Subcutaneous adipose tissue (tissue), 4 donors: ENCODE data around the gene EPHB4. TPM values are rescaled to one million over a fixed set of nuclear protein-coding genes. Genes with fewer than 3 reads are reported as not detected.

Experiments used
- small RNA-seq: library from RNA; depleted of rRNA; stranded (forward); fragments of <200 nt; gene quantifications from one replicate; pipeline ENCODE3, GENCODE V24; 2016
- total RNA-seq, 4 donors: library from RNA; depleted of rRNA; stranded (reverse); fragments of >200 nt; gene quantifications; one replicate each; pipeline ENCODE4 v1.1.0, GENCODE V29; 2016
- TF ChIP-seq, protein P1 (sequence below): fragments of 450-650 bp; IDR thresholded peaks from one replicate; pipeline ENCODE4 v1.5.1; 2016; ENCODE audit warnings: low read depth, mild to moderate bottlenecking, control low read depth, antibody characterized with exemption, moderate library complexity

Gene EPHB4
- total RNA-seq, 4 donors from 2014 or later: 9.5 to 53.7 (median 14.7) TPM

DNA sequence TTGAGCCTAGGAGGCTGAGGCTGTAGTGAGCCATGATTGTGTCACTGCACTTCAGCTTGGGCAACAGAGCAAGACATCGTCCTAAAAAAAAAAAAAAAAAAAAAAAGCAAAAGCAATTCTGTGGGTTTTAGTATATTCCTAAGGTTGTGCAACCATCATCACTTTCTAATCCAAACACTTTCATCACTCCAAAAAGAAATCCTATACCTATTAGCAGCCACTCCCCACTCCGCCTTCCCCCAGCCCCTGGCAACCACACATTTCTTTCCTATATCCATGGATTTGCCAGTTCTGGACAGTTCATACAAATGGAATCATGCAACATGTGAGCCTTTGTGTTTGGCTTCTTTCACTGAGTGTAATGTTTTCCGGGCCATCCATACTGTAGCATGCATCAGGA is 73.6 kb downstream of the EPHB4 start:
- TF ChIP-seq, protein P1, sequence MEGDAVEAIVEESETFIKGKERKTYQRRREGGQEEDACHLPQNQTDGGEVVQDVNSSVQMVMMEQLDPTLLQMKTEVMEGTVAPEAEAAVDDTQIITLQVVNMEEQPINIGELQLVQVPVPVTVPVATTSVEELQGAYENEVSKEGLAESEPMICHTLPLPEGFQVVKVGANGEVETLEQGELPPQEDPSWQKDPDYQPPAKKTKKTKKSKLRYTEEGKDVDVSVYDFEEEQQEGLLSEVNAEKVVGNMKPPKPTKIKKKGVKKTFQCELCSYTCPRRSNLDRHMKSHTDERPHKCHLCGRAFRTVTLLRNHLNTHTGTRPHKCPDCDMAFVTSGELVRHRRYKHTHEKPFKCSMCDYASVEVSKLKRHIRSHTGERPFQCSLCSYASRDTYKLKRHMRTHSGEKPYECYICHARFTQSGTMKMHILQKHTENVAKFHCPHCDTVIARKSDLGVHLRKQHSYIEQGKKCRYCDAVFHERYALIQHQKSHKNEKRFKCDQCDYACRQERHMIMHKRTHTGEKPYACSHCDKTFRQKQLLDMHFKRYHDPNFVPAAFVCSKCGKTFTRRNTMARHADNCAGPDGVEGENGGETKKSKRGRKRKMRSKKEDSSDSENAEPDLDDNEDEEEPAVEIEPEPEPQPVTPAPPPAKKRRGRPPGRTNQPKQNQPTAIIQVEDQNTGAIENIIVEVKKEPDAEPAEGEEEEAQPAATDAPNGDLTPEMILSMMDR: no peak

DNA sequence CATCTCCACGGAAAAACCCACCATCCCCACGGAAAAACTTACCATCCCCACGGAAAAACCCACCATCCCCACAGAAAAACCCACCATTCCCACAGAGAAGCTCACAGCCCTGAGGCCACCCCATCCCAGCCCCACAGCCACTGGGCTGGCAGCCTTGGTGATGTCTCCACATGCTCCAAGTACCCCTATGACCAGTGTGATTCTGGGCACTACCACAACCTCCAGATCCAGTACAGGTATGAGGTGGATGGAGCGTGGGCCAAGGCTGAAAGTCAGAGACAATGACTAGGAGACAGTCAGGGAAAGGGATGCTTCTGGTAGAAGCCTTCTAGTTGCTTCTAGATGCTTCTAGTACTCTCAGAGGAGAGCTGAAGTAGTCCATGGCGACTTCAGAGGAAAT is 74.3 kb downstream of the EPHB4 start:
- TF ChIP-seq, protein P1: no peak

Small RNA genes lying within 50 kb of the gene (small RNA-seq; reads per million reads assigned to genes)
- gene RN7SL750P: not detected

Other genes with a start within 250 kb of the EPHB4 start
- 10 to 100 TPM; 28.0 to 73.6 (median 51.3) TPM for gene LRCH4, start 241.4 kb downstream of the EPHB4 start, total RNA-seq
- under 1 TPM in 2 of 4 donors, not detected in 2; 0.34 to 0.44 TPM for gene FBXO24, start 241.2 kb downstream of the EPHB4 start, total RNA-seq
- 10 to 100 TPM; 10.3 to 58.6 (median 27.8) TPM for gene PCOLCE, start 225.2 kb downstream of the EPHB4 start, total RNA-seq
- gene MOSPD3, start 215.0 kb downstream of the EPHB4 start, total RNA-seq: 10 to 100 TPM in 2 of 4 donors, 1 to 10 TPM in 2; 4.8 to 15.3 (median 11.7) TPM
- under 1 TPM in 3 of 4 donors, not detected in 1; 0.49 to 0.94 (median 0.88) TPM for gene TFR2, start 186.0 kb downstream of the EPHB4 start, total RNA-seq
- not detected for gene ACTL6B, start 171.1 kb downstream of the EPHB4 start, total RNA-seq
- 100 to 1,000 TPM; 148 to 232 (median 186) TPM for gene GNB2, start 153.8 kb downstream of the EPHB4 start, total RNA-seq
- 10 to 100 TPM in 3 of 4 donors, 1 to 10 TPM in 1; 9.0 to 44.3 (median 20.0) TPM for gene GIGYF1, start 133.3 kb downstream of the EPHB4 start, total RNA-seq
- 10 to 100 TPM; 14.1 to 32.8 (median 19.4) TPM for gene POP7, start 121.4 kb downstream of the EPHB4 start, total RNA-seq
- not detected for gene EPO, start 107.1 kb downstream of the EPHB4 start, total RNA-seq
- gene ZAN, start 93.9 kb downstream of the EPHB4 start, total RNA-seq: not detected
- gene SLC12A9, start 25.2 kb upstream of the EPHB4 start, total RNA-seq: 10 to 100 TPM in 3 of 4 donors, 1 to 10 TPM in 1; 8.2 to 13.9 (median 11.8) TPM
- gene TRIP6, start 39.9 kb upstream of the EPHB4 start, total RNA-seq: 10 to 100 TPM; 24.9 to 53.5 (median 43.1) TPM
- 10 to 100 TPM; 27.9 to 84.4 (median 39.7) TPM for gene SRRT, start 47.6 kb upstream of the EPHB4 start, total RNA-seq
- gene UFSP1, start 62.2 kb upstream of the EPHB4 start, total RNA-seq: 1 to 10 TPM in 3 of 4 donors, not detected in 1; 1.0 to 6.0 (median 4.6) TPM
- gene ACHE, start 68.4 kb upstream of the EPHB4 start, total RNA-seq: under 1 TPM in 2 of 4 donors, not detected in 2; 0.66 to 0.68 TPM
- gene MUC3A, start 122.0 kb upstream of the EPHB4 start, total RNA-seq: under 1 TPM; under 0.01 to 0.94 (median 0.24) TPM
- gene MUC12, start 142.0 kb upstream of the EPHB4 start, total RNA-seq: under 1 TPM; under 0.01 to 0.34 (median 0.08) TPM
- under 1 TPM in 1 of 4 donors, not detected in 3; under 0.01 TPM for gene MUC17, start 192.6 kb upstream of the EPHB4 start, total RNA-seq